AG20443 (cell line): ENCODE measurements around the gene COMMD6.

Experiments
- DNase-seq: peaks from one replicate; pipeline ENCODE4 v3.0.0; 2012; ENCODE audit warnings: low spot score, mixed read lengths

Gene COMMD6

DNA sequence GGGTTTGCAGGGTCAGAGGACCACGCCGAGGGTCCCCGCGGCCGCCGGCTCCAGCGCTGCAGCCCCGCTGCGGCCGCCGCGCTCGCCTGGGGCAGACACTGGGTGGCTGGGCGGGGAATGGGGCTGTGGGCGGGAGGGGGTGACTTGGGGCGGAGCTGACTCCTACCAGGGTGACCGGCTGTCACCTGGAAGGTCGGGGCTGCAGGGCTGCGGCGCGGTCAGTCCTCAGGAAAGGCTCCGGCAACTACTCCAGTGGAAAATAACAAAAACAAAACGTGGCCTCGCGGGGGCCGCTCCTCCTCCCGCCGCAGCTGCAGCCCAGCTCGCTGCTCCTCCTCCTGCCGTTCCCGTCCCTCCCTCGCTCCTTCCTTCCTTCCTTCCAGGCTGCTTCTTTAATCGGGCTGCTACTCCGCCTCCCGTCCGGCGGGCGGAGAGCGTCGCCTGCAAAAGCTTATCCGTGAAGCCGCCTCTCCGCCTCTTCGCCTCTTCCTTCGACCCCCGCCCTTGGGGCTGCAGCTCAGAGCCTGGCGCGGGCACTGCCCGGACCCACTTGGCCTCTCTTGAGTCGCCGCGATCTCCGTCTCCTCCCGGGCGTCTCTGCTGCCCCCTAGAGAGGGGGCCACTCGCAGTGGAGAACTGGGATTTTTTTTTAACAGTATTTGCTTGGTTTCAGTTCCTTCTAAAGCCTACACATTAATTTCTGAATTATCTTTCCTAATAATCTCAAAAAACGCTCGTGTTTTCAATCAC is 55.4 kb downstream of the COMMD6 start, which contains the start of gene TBC1D4:
Gene TBC1D4 (minus strand): TSS at position 100 of the 750 bp plus-strand sequence. CDS start 402 bp downstream, outside the sequence.
- peak; percentile 85 for DNase-seq

DNA sequence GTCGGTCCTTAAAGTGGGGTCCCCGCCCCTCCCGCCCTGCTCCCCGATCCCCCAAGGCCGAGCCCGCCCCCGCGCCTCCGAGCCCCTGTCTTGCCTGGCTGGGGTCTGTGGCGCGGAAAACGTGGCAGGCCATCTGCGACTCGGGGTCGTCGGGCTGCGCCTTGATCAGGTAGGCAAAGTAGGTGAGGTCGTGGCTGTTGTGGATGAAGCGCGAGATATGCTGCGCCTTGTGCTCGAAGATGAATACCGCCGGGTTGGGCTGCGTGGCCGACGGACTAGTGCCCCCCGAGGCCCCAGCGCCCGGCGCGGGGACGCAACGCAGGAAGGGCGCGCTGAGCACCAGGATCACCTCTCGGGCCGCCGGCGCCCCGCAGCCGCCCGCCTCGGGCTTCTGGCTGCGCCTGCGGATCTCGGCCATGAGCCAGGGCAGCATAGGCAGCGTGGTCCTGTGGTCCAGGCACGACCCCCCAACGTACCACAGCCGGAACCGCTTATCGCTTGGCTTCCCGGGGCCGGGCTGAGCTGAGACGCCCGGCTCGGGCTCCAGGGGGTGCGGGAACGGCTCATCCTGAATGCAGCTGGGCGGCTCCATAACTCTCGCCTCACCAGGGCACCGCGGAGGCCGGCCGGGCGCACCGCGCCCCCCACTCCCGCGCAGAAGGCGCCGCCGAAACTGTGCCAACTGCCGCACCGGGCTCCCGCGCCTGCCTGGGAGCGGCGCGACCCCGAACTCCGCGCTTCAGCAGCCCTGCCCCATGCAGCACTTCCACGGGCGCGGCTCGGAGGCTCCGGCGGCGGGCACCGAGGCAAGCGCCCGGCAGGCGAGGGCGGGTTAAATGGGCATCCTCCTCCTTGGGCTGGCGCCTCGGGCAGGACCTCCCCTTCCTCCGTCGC is 56.2 kb downstream of the COMMD6 start:
- peak; percentile 42 for DNase-seq

DNA sequence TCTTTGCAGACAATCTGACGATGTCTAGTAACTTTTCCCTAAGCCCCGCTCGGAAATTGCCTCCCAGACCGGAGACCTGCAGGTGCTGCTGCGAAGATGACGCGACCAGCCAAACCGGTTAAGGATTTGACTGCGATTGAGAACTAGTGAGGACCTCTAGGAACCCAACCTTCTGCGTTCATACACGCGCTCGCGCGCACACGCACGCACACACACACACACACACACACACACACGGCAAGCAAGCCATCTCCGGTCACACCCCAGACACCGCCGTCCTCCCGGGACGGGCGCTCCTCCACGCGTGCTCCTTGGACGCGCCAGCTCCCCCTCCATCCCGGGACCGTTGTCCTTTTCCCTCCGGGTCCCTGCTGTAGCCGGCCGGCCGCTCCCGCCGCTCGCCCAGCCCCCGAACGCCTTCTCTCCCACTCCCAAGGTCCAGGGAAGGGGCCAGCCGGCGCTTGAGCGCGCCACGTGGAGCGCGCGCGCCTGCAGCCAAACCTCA is 56.9 kb downstream of the COMMD6 start:
- peak; percentile 31 for DNase-seq

DNA sequence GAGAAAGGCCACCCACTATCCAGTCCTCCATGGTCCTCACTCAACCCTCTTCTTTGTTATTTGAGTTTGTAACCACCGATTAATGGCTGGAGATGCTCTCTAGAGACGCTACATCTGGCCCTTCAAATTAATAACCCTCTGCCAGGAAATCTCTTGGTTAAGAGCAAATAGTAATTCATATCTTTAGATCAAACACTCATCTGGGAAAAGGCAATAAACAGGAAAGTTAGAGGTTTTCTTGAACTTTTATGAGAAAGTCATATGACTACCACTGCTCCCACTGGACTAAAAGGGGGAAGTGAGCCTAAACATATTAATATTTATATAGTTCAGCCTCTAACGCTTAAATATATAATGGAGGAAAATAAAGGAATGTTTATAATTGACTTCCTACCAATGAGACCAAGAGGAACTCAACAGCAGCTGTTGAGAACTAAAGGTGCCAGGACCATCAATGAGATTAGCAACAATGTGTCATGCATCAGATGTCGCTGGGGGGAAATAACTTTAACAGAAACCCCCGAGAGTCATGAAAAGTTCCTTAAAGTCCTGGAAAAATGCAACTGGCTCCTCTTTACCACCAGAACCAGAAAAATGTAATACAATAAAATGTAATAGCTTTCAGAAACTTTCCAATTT is 58.4 kb downstream of the COMMD6 start:
- no peak for DNase-seq

DNA sequence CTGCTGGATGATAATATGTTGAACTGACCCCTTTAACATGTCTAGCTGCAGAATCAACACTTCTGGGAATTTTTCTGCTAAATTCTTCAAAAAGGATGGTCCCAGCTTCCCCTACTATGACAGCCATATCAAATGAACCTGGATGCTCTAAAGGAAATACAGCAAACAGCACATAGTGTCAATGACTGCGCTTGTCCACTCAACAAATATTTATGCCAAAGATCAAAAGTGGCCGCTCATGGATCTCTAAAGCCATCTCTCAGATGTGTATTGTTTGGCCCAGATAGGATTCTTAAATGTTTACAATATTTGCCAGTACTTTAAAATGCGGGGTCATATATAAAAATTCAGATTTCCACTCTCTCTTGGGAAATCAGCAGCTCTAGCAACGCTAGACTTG is 59.0 kb downstream of the COMMD6 start:
- no peak for DNase-seq
